H1 (cell line): Measurements from ENCODE around the gene PIK3R5. TPM values are rescaled to one million over a fixed set of nuclear protein-coding genes. Genes with fewer than 3 reads are reported as not detected.

Source experiments
- CBX8 ChIP-seq: fragments of 300-800, 300-1000 bp; sonication (generic); IDR thresholded peaks from 2 replicates; pipeline ENCODE4 v1.7.1; 2016; ENCODE audit warnings: low read depth, low read length, borderline replicate concordance
- SUZ12 ChIP-seq: fragments of 200-600 bp; sonication (generic); IDR thresholded peaks from 2 replicates; pipeline ENCODE4 v1.6.1; 2012; ENCODE audit warnings: mild to moderate bottlenecking, inconsistent platforms, low read length, moderate library complexity, mixed read lengths
- polyA plus RNA-seq, 7 experiments: library from polyadenylated mRNA; depleted of rRNA in 3 of 7; stranded (reverse) in 5 of 7; unstranded in 2 of 7; fragments of >200 nt in 5 of 7; fragments of 200-250 nt in 2 of 7; gene quantifications; 1 replicate in 5 of 7; 2 replicates in 1 of 7; 4 replicates in 1 of 7; pipeline versions ENCODE4 v1.2.1 to v1.2.3, GENCODE V29; 2011 to 2013; ENCODE audit warnings: missing spikeins in 2 of 7, mixed read lengths in 2 of 7
- total RNA-seq: library from RNA; stranded (reverse); fragmentation: NEBNext Ultra II Directional; extraction: Animal tissue kit (Norgen Biotek cat#: 25700); gene quantifications from 2 replicates; pipeline ENCODE4 v1.2.1, GENCODE V29; 2021

The PIK3R5 gene
- total and polyA plus RNA-seq, 2 of the 8 experiments (the other 6 are each of a cell fraction or from before 2014, with no cell fraction given), result 2.7 to 4.3 TPM

DNA sequence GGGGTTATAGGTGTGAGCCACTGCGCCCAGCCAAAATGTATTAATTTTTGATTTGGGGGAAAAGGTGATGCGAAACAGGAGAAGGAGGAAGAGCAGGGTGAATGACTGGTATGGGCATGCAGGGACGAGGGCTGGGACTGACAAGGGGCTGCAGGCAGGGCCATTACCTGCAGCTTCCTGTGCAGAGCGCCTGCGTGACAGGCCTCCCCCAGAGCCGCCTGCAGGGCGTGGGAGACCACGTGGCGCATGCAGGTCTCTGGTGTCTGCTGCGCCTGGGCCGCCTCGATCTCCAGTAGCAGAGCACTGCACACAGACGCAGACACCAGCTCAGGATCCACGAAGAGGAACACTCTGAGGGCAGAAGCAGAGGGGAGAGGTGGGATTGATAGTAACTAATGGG lies 130.4 kb downstream of the PIK3R5 start (continued):
- TF ChIP-seq CBX8 (no peak), SUZ12 (no peak)
